Loucy (cell line): ENCODE measurements around the gene AP2A1.

Experiments
- EZH2phosphoT487 ChIP-seq: fragments of 200-600 bp; IDR thresholded peaks from 2 replicates; pipeline ENCODE4 v1.6.1; 2018; ENCODE audit warnings: antibody characterized with exemption, mild to moderate bottlenecking, moderate library complexity, borderline replicate concordance
- TF ChIP-seq, protein P1 (sequence below): fragments of 200-600 bp; sonication (generic); conservative IDR thresholded peaks from 2 replicates; pipeline ENCODE4 v1.5.1; 2014; ENCODE audit warnings: mild to moderate bottlenecking, antibody characterized with exemption, low read length

DNA sequence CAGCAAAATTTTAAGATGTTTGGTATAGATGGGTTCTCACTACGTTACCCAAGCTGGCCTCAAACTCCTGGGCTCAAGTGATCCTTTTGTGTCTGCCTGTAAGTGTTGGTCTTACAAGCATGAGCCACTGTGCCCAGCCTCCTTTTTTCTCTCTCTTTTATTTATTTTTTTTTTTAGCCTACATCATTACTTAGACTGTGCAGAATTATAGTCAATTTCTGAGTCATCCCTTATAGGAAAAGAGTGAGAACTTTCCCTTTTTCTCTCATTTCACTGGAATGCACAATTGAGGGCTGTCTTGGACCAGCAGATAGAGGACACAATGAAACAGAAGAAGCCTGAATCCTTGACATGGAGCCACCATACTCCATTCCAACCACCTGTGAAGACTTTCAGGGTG is 17.0 kb upstream of the AP2A1 start:
- TF ChIP-seq EZH2phosphoT487, result no peak
- TF ChIP-seq, protein P1, sequence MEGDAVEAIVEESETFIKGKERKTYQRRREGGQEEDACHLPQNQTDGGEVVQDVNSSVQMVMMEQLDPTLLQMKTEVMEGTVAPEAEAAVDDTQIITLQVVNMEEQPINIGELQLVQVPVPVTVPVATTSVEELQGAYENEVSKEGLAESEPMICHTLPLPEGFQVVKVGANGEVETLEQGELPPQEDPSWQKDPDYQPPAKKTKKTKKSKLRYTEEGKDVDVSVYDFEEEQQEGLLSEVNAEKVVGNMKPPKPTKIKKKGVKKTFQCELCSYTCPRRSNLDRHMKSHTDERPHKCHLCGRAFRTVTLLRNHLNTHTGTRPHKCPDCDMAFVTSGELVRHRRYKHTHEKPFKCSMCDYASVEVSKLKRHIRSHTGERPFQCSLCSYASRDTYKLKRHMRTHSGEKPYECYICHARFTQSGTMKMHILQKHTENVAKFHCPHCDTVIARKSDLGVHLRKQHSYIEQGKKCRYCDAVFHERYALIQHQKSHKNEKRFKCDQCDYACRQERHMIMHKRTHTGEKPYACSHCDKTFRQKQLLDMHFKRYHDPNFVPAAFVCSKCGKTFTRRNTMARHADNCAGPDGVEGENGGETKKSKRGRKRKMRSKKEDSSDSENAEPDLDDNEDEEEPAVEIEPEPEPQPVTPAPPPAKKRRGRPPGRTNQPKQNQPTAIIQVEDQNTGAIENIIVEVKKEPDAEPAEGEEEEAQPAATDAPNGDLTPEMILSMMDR, result no peak
